D721Med (cell line): ENCODE results near the gene LIMCH1.

Experiments used
- DNase-seq: peaks from one replicate; pipeline ENCODE4 v3.0.0; 2011; ENCODE audit warnings: low spot score; ENCODE audit not compliant: insufficient read length
- FAIRE-seq: peaks from 2 replicates; lab custom pipeline; 2011; peaks lifted over from hg19 to GRCh38; lab: Jason Lieb, UNC
- TF ChIP-seq, protein P1 (sequence below): IDR thresholded peaks from 2 replicates; pipeline ENCODE4 v1.5.1; 2012; ENCODE audit warnings: mild to moderate bottlenecking, control low read depth; ENCODE audit not compliant: insufficient read depth; ENCODE audit errors: missing control alignments

The LIMCH1 gene

DNA sequence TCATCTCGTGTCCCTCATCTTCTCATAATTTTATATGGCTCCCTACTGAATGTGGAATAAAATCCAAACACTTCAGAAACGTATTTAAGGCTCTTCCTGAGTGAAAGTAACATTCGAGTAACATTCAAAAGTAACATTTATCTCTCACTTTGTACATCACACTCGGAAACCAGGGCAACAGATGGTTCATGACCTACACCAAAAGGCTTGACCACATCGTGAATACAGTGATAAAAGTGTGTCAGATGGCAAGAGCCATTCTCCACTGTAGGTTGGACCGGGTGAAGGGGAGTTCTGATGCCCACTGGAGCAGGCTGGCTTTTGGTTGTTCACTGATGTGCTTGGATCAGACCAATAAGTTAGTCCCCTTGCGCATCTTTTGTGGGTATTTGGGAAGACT, 5.6 kb upstream of the LIMCH1 start:
- TF ChIP-seq, protein P1, sequence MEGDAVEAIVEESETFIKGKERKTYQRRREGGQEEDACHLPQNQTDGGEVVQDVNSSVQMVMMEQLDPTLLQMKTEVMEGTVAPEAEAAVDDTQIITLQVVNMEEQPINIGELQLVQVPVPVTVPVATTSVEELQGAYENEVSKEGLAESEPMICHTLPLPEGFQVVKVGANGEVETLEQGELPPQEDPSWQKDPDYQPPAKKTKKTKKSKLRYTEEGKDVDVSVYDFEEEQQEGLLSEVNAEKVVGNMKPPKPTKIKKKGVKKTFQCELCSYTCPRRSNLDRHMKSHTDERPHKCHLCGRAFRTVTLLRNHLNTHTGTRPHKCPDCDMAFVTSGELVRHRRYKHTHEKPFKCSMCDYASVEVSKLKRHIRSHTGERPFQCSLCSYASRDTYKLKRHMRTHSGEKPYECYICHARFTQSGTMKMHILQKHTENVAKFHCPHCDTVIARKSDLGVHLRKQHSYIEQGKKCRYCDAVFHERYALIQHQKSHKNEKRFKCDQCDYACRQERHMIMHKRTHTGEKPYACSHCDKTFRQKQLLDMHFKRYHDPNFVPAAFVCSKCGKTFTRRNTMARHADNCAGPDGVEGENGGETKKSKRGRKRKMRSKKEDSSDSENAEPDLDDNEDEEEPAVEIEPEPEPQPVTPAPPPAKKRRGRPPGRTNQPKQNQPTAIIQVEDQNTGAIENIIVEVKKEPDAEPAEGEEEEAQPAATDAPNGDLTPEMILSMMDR, result no peak
- DNase-seq (no peak), FAIRE-seq (no peak)

- TF ChIP-seq, protein P1, result no peak
Measured at GRCh38 chr4:41532882-41533281, 5.1 kb upstream of the LIMCH1 start.

DNA sequence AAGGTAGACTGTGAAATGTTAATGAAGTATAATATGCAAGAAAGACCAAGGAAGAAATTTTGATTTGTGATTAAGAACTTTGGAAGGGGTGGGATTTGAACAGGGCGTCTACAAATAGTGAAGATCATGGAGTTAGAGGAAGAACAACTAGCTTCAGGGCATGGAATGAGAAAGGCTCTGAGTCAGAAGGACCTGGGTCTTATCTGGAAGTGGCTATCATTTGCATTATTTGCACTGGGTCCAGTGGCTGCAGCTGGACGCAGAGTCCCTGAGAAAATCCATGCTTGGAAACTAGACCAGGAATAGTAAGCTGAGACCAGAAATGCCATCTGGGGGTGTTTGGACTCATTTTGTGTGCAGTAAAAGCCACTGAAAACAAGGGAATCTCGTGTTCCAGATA, 4.3 kb upstream of the LIMCH1 start:
- no peak for DNase-seq
- TF ChIP-seq, protein P1, result no peak
- no peak for FAIRE-seq

More at GRCh38 chr4:41532882-41533281, 5.1 kb upstream of the LIMCH1 start:
- no peak for FAIRE-seq
- DNase-seq, result no peak

DNA sequence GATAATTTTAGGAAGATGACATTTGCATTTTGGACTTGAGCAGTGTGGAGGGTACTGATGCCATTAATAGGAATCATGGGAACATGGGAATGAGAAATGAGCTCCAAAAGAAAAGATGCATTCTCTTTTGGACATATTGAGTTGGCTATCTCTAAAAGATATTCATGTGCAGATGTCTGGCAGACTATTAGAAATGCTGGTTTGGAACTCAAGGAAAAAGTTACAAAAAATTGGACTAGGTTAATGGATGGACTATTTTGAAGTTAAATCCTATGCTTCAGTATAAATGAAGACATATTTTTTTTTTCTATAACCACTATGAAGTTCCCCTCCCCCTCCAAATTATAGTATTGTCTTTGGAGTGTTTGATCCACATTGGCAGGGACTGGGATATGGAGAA, 3.6 kb upstream of the LIMCH1 start:
- FAIRE-seq (no peak), DNase-seq (no peak)
- TF ChIP-seq, protein P1, result no peak

GRCh38 chr4:41535911-41536371, 2.0 kb upstream of the LIMCH1 start:
- no peak for FAIRE-seq
- TF ChIP-seq, protein P1, result no peak
- DNase-seq, result no peak

- TF ChIP-seq, protein P1, result no peak
- no peak for DNase-seq
- no peak for FAIRE-seq
Measured at GRCh38 chr4:41537292-41537890, 566 bp upstream of the LIMCH1 start.

DNA sequence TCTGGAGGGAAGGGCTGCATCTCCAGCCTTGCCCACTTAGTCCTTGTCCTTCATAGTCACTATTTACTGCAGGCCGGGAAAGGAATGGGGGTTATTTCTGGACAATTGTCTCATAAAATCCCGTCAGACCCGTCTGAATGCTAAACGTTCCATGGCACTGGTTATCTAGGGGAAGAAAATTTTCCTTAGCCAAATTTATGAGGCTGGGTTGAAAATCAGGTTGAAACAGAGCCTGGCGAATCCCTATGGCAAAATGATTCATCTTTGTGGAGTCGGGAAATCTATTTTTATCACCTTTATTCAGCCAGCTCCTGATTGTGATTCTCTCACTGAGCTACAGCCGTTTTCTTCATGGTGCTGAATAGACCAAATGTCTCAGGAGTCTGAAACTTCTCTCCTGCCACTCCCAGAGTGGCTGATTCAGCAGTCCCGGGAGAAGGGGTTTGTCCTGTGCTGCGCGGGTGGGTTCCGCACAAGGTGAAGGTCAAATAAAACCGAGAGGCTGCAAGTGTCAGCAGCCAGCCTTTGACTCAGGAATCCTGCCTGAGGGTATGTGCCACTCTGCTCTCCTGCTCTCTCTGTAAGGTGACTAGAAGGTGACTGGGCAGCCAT, 1.0 kb downstream of the LIMCH1 start:
- no peak for FAIRE-seq
- no peak for DNase-seq

More for the DNA sequence above, 1.0 kb downstream of the LIMCH1 start:
- TF ChIP-seq, protein P1, result no peak
